ENCODE results near the gene SLFN14.

SLFN14 gene

DNA sequence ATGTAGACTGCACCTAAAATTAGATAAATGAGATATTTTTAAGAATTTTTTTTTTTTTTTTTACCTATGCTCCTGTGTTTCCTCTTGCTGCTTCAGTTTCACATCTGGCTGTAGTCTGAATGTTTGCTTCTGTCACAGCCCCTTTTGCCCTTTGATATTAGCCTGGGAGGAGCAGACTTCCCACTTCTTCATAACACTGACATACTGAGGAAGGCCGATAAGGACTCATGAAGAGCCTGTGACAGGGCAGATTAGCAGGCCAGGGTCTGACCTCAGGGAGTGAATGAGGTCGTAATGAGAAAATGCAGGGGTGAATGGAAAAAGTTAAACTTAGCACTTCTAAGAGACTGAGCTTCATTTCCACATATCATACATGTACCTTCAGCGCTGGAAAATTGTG lies at the start of gene SLFN14:
SLFN14 (minus strand) TSS at position 117 of the 400 bp plus-strand sequence. CDS start 2,757 bp downstream, outside the sequence.
- Mint-ChIP-seq H3K4me3 (no peak within 1 kb of the TSS), H3K27me3 (peaks cover 27% of the 10 kb centered on the region), H3K9me3 (no peaks in the 10 kb centered on the region), H3K4me1 (no peaks in the 10 kb centered on the region), H3K36me3 (no peaks in the 10 kb centered on the region), H3K27ac (no peak within 1 kb of the TSS)
- no peak for ATAC-seq

- ATAC-seq = no peak
- H3K36me3 Mint-ChIP-seq = peaks cover 38% of the 10 kb centered on the region
- H3K27me3 Mint-ChIP-seq = no peaks in the 10 kb centered on the region
Observed at GRCh38 chr17:35609831-35610230, 49.2 kb upstream of the SLFN14 start.

DNA sequence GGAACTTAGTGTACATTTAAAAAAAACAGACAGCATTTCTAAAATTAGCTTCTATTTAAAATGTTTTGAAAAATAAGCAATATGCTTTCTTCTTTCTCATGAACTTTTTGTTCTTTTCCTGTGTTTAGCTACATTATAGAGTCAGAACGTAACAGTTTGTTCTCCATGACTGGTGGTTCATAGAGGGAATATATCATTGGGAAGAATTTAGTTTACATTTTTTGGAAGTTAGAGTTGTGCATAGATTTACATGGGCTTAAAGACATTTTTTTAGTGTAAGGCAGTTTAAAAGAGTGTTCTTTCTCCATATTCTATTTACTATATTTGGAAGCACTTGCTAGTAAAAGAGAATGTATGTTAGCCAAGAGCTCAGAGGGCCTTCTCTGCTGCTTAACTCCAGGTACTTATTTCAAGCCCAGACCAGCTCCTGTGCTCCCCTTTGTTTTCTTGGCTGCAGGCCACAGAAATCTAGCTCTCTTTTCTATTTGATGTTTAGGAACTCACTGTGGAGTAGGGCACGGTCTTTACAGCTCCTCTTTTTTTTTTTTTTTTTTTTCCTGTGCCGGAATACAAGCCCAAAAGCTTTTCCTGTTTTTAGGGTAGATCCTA lies 46.7 kb upstream of the SLFN14 start:
- H3K27ac Mint-ChIP-seq = no peak overlapping the region
- H3K4me1 Mint-ChIP-seq = no peaks in the 10 kb centered on the region
- no peak overlapping the region for H3K4me3 Mint-ChIP-seq
- ATAC-seq = no peak
- H3K9me3 Mint-ChIP-seq = no peaks in the 10 kb centered on the region
- peaks cover 54% of the 10 kb centered on the region for H3K36me3 Mint-ChIP-seq
- no peaks in the 10 kb centered on the region for H3K27me3 Mint-ChIP-seq

More at GRCh38 chr17:35609831-35610230, 49.2 kb upstream of the SLFN14 start:
- H3K9me3 Mint-ChIP-seq = no peaks in the 10 kb centered on the region
- H3K4me3 Mint-ChIP-seq = no peak overlapping the region
- H3K27ac Mint-ChIP-seq = no peak overlapping the region
- no peaks in the 10 kb centered on the region for H3K4me1 Mint-ChIP-seq

DNA sequence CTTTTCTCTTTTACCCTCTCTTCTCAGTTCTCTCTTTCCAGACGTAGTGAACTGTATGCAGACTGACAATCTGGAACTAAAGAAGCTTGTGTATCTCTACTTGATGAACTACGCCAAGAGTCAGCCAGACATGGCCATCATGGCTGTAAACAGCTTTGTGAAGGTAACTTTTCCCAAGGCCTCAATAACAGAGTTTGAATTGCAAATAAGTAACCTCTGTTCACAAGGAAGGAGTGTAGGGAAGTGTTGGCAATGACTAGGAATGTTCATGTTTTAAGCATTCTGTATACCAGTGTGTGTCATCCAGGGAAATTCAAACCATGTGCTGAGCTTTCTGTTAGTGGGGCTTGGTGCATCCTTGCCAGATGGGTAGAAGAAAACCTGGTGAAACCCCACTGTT lies 45.1 kb upstream of the SLFN14 start:
- H3K27ac Mint-ChIP-seq = no peak overlapping the region
- no peak for ATAC-seq
- no peaks in the 10 kb centered on the region for H3K27me3 Mint-ChIP-seq
- H3K4me3 Mint-ChIP-seq = no peak overlapping the region
- peaks cover 54% of the 10 kb centered on the region for H3K36me3 Mint-ChIP-seq
- H3K4me1 Mint-ChIP-seq = no peaks in the 10 kb centered on the region
- no peaks in the 10 kb centered on the region for H3K9me3 Mint-ChIP-seq

GRCh38 chr17:35603674-35604073 lies 43.1 kb upstream of the SLFN14 start:
- no peaks in the 10 kb centered on the region for H3K4me1 Mint-ChIP-seq
- H3K27ac Mint-ChIP-seq = no peak overlapping the region
- no peak overlapping the region for H3K4me3 Mint-ChIP-seq
- no peak for ATAC-seq
- no peaks in the 10 kb centered on the region for H3K9me3 Mint-ChIP-seq
- peaks cover 63% of the 10 kb centered on the region for H3K36me3 Mint-ChIP-seq
- no peaks in the 10 kb centered on the region for H3K27me3 Mint-ChIP-seq

DNA sequence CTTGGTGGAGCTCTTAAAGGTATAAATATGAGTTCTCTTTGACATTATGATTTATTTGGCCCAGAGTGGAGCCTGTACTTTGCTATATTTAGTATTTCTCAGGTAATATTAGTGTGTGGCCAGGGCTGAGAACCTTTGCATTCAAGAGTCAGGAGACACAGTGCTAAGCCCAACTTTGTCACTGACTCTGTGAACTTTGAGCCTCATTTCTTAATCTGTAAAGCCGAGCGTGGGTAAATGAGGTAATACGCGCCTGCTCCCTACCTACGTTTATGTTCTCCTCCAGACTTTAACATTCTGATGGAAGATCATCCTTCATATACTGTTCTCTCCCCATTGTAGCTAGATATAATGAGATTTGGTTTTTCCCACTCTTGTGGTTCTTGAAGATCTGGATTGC lies 37.0 kb upstream of the SLFN14 start:
- H3K9me3 Mint-ChIP-seq = no peaks in the 10 kb centered on the region
- H3K27me3 Mint-ChIP-seq = no peaks in the 10 kb centered on the region
- H3K4me1 Mint-ChIP-seq = no peaks in the 10 kb centered on the region
- no peak for ATAC-seq
- H3K36me3 Mint-ChIP-seq = peaks cover 54% of the 10 kb centered on the region
- no peak overlapping the region for H3K4me3 Mint-ChIP-seq
- no peak overlapping the region for H3K27ac Mint-ChIP-seq

GRCh38 chr17:35596530-35597233 lies 36.1 kb upstream of the SLFN14 start:
- no peak for ATAC-seq

DNA sequence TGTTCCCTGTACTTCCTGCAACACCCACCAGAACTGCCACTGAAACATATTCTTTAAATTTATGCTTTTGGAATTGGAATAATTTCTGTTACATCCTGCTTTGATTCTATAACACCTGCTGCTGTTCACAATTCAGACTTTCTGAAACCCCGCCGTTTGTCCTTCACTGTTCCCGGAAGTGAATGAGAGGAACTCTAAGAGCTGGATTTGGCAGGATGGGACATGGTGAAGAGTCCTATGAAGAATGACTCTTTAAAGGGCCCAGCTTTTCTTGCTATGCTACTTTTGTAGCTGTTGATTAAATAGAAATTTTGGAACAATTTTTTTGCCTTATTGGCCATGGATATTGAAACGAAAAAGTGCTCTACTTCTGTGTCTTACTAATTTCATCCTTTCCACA lies 35.5 kb upstream of the SLFN14 start:
- Mint-ChIP-seq H3K36me3 (peaks cover 52% of the 10 kb centered on the region), H3K4me3 (no peak overlapping the region), H3K4me1 (no peaks in the 10 kb centered on the region)

More at GRCh38 chr17:35596530-35597233, 36.1 kb upstream of the SLFN14 start:
- Mint-ChIP-seq H3K27ac (no peak overlapping the region), H3K27me3 (no peaks in the 10 kb centered on the region), H3K9me3 (no peaks in the 10 kb centered on the region), H3K4me1 (no peaks in the 10 kb centered on the region), H3K36me3 (peaks cover 53% of the 10 kb centered on the region), H3K4me3 (no peak overlapping the region)

DNA sequence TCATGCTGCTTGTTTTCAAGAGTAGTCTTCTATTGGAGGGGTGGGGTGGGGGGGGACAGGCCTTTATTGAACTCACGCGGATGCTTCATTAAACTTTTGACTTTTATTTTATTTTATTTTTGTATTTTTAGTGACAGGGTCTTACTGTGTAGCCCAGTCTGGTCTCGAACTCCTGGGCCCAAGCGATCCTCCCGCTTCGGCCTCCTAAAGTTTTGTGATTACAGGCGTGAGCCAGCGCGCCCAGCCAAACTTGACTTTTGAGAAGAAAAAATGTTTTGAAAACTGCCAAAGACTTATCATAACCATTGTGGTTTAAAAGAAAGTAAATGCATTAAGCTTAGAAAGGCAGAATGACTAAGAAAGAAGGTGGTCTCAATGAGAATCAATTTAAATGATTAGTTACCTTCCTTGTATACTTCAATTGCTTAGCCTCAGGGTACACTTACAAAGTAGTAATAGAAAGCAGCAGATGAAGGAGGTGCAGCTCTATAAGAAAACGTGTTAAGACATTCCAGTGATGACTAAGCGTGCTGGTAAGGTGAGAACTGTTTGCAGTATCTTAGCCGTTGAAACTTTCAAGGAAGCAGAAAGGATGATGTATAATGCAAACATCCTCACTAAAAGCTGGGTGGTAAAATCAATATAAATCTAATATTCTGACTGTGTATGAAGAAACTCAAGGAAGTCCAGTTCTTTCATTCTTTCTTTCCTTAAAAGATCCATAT lies 27.7 kb upstream of the SLFN14 start:
- H3K36me3 Mint-ChIP-seq = peaks cover 6% of the 10 kb centered on the region
- peaks cover 39% of the 10 kb centered on the region for H3K4me1 Mint-ChIP-seq
- ATAC-seq = no peak

More for the DNA sequence above, 35.5 kb upstream of the SLFN14 start:
- no peaks in the 10 kb centered on the region for H3K9me3 Mint-ChIP-seq
- ATAC-seq = no peak
- no peak overlapping the region for H3K27ac Mint-ChIP-seq
- no peaks in the 10 kb centered on the region for H3K27me3 Mint-ChIP-seq

GRCh38 chr17:35587074-35587961 lies 26.7 kb upstream of the SLFN14 start, which contains the start of gene AP2B1:
AP2B1 (plus strand) TSS chr17:35587322; CDS start chr17:35594031, 6,709 bp downstream.
- peak; percentile 98 for ATAC-seq
- H3K4me3 Mint-ChIP-seq = peak within 1 kb of the TSS; percentile 91
- no peaks in the 10 kb centered on the region for H3K27me3 Mint-ChIP-seq
- H3K4me1 Mint-ChIP-seq = peaks cover 39% of the 10 kb centered on the region
- peaks cover 6% of the 10 kb centered on the region for H3K36me3 Mint-ChIP-seq
- H3K9me3 Mint-ChIP-seq = no peaks in the 10 kb centered on the region
- peak within 1 kb of the TSS; percentile 98 for H3K27ac Mint-ChIP-seq

More for the DNA sequence above, 27.7 kb upstream of the SLFN14 start:
- Mint-ChIP-seq H3K27ac (peak overlapping the region; percentile 98), H3K9me3 (no peaks in the 10 kb centered on the region), H3K27me3 (no peaks in the 10 kb centered on the region), H3K4me3 (peak overlapping the region; percentile 91)

- Mint-ChIP-seq H3K4me1 (peaks cover 39% of the 10 kb centered on the region), H3K27me3 (no peaks in the 10 kb centered on the region), H3K27ac (peak overlapping the region; percentile 98), H3K36me3 (peaks cover 6% of the 10 kb centered on the region), H3K4me3 (peak overlapping the region; percentile 91), H3K9me3 (no peaks in the 10 kb centered on the region)
- no peak for ATAC-seq
Observed at GRCh38 chr17:35586569-35587073, 26.0 kb upstream of the SLFN14 start.

DNA sequence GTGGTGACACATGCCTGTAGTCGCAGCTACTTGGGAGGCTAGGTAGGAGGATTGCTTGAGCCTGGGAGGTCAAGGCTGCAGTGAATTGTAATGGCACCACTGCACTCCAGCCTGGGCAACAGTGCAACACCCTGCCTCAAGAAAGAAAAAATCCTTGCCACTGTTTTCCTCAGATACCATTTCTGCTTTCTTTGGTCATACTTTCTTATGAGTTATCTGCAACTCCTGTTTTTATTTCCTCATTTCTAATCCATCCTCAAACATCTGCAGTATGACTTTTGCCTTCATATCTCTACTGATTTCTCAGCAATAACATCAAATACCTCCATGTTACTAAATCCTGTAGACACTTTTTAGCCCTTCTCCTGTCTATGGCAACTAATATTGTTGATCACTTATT lies 23.4 kb upstream of the SLFN14 start:
- Mint-ChIP-seq H3K9me3 (no peaks in the 10 kb centered on the region), H3K27me3 (no peaks in the 10 kb centered on the region), H3K4me1 (peaks cover 26% of the 10 kb centered on the region), H3K27ac (no peak overlapping the region), H3K36me3 (peaks cover 6% of the 10 kb centered on the region), H3K4me3 (no peak overlapping the region)
- no peak for ATAC-seq

DNA sequence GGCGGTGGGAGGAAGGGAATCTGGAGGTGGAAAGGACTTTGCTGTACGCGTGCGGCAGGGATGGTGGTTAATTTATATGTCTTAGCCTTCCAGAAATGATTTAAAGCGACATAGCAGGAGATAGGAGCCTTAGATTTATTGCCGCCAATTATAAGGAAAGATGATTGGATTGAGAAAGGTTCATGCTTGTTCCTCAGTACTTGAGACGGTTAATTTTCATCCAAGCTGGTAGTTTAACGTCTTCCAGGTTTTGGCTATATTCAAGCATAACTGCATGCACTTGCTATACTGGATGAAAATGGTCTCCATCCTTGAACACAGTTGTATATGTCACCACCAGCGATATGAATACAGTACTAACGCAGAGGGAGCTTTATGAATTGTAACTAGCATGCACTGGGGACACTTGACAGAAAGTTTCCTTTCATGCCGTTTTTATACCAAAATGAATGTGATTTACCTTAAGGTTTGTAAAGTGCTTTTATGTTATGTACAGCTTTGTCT lies 18.4 kb upstream of the SLFN14 start:
- Mint-ChIP-seq H3K27ac (peak overlapping the region; percentile 100), H3K36me3 (peaks cover 7% of the 10 kb centered on the region), H3K9me3 (no peaks in the 10 kb centered on the region), H3K4me1 (peaks cover 17% of the 10 kb centered on the region), H3K4me3 (peak overlapping the region; percentile 100), H3K27me3 (no peaks in the 10 kb centered on the region)
- ATAC-seq = no peak

DNA sequence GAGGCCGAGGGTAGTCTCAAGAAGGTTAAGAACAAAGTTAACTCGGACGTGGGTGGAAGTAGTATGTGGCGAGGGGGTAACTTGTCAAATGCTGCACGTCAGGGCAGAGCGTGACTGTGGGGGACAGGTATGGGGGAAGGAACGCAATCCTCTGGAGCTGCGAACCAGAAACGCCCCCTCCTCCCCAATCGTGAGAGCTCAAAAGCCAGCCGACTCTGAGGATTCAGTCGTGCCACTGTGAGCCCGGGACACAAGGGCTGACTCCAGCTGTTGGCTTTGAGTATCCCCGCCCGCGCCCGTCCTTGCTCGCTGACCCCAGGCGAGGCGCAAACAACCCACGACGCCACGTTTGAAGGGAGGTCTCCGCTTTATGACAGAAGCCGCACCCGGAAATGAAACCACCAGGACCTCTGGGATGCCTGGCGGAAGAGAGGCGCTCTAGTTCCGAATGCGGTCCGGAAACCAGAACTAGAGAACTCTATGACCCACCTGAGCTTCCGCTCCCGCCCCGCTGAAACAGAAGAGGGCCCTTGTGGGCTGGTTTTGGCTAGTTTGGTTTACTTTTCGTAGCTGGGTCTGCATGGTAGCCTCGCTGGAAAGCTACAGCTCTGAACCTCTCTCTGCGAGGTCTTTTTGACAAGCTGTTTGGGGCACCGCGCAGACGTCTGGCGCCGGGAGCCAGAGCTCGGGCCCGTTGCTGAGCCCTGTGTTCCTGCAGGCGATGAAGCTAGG lies 17.7 kb upstream of the SLFN14 start, which contains the start of gene PEX12:
PEX12 (minus strand) TSS at position 375 of the 732 bp plus-strand sequence. CDS start 550 bp downstream, outside the sequence.
- peaks cover 17% of the 10 kb centered on the region for H3K4me1 Mint-ChIP-seq
- peak within 1 kb of the TSS; percentile 100 for H3K27ac Mint-ChIP-seq
- no peaks in the 10 kb centered on the region for H3K27me3 Mint-ChIP-seq
- H3K9me3 Mint-ChIP-seq = no peaks in the 10 kb centered on the region
- H3K4me3 Mint-ChIP-seq = peak within 1 kb of the TSS; percentile 100
- peak; percentile 98 for ATAC-seq
- H3K36me3 Mint-ChIP-seq = peaks cover 7% of the 10 kb centered on the region

Data from stimulated activated memory B cell treated with anti-CD40 and anti-IgM and Interleukin-4, amounts not matched to agents 10 μg/mL and 1 μg/mL and 100 μg/mL, for 72 hours (primary cell).